HL-60 (cell line): ENCODE measurements around the gene RAB31.

ENCODE experiments used
- CTCF ChIP-seq: IDR thresholded peaks from one replicate; pipeline ENCODE4 v1.5.1; 2011; ENCODE audit warnings: low read length, control low read depth, inconsistent platforms; ENCODE audit not compliant: insufficient read depth
- GABPA ChIP-seq: IDR thresholded peaks from 2 replicates; pipeline ENCODE4 v1.6.1; 2012; ENCODE audit warnings: low read depth
- POLR2AphosphoS5 ChIP-seq: IDR thresholded peaks from 2 replicates; pipeline ENCODE4 v1.6.1; 2012; ENCODE audit warnings: low read depth
- REST ChIP-seq: IDR thresholded peaks from 2 replicates; pipeline ENCODE4 v1.6.1; 2012; ENCODE audit warnings: low read depth; ENCODE audit not compliant: insufficient replicate concordance

GRCh38 chr18:9901377-9901776 lies 193.3 kb downstream of the RAB31 start:
- TF ChIP-seq CTCF (no peak), GABPA (no peak), POLR2AphosphoS5 (no peak), REST (no peak)
